ENCODE measurements around the gene USP16.

GRCh38 chr21:29096218-29097015, 71.9 kb downstream of the USP16 start:
- TF ChIP-seq POLR2A (IDR thresholded peaks at IDR 0.05; ENCODE audit: low read length) (no peak), GATA1 (IDR thresholded peaks at IDR 0.05; ENCODE audit: low read depth, low read length) (no peak)

All from erythroblast (primary cell).